Measurements from ENCODE around the gene NF2. TPM values are rescaled to one million over a fixed set of nuclear protein-coding genes. Genes with fewer than 3 reads are reported as not detected.

Gene NF2
- total RNA-seq, 6 experiments from 2014 or later, result 9.6 to 24.8 (median 14.0) TPM

DNA sequence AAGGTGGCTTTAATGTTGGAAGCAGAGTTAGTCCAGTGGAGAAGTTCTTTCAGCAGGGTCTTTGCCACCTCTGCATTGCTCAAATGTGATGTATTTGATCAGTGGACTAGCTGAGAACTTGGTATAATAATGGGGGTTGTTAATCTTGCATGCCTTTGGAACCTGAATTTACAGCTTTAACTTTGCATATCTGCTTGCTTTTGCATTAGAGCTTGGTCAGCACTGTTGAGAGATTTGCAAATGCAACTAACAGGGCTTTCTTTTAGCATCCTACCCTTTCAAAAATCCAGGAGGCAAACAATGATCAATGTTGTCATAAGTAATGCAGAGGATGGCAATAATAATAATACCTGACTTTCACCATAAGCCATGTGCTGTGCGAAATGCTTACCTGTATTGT, 48.2 kb downstream of the NF2 start:
- Histone ChIP-seq H3K36me3 (peaks cover 0 to 3% (median 0%) of the 10 kb centered on the region in 4 donors), H3K4me1 (peaks cover 0 to 9% (median 2%) of the 10 kb centered on the region in 4 donors), H3K9me3 (no peaks in the 10 kb centered on the region), H3K4me3 (no peak overlapping the region), H3K27me3 (no peaks in the 10 kb centered on the region), H3K27ac (no peak overlapping the region)
- ATAC-seq (no peak), DNase-seq (no peak)
- 100% methylated on average over 1 of the region's 1 CpG for WGBS (ENCODE audit: insufficient coverage, low coverage, low lambda C conversion rate, missing lambda C conversion rate)
- TF ChIP-seq POLR2A (IDR thresholded peaks at IDR 0.05), result no peak
- TF ChIP-seq CTCF (IDR thresholded peaks at IDR 0.05), result no peak
- intact Hi-C loops (cut with DNase I), result no loop called here

DNA sequence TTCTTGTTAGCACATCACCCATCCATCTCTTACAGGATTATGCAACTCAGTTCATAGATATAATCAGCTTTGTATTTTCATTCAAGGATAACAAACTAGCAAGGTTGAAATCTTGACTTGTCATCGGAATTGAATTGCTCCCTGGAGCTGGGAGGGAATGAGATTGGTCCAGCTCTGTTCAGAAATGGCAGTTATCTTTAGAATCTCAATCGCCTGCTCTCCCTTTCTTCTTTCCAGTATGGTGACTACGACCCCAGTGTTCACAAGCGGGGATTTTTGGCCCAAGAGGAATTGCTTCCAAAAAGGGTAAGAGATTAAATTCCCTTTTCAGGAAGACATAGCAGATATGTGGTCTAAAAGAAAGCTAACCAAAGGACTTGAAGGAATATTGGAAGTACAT, 51.0 kb downstream of the NF2 start:
- DNase-seq (no peak), ATAC-seq (no peak)
- intact Hi-C loops (cut with DNase I), result no loop called here
- Histone ChIP-seq H3K9me3 (no peaks in the 10 kb centered on the region), H3K36me3 (peaks cover 0 to 3% (median 0%) of the 10 kb centered on the region in 4 donors), H3K4me3 (no peak overlapping the region), H3K27ac (no peak overlapping the region), H3K27me3 (no peaks in the 10 kb centered on the region), H3K4me1 (no peaks in the 10 kb centered on the region)
- WGBS (ENCODE audit: insufficient coverage, low coverage, low lambda C conversion rate, missing lambda C conversion rate), result 93% methylated on average over 4 of the region's 4 CpGs
- no peak for TF ChIP-seq POLR2A (IDR thresholded peaks at IDR 0.05)
- TF ChIP-seq CTCF (IDR thresholded peaks at IDR 0.05), result no peak

DNA sequence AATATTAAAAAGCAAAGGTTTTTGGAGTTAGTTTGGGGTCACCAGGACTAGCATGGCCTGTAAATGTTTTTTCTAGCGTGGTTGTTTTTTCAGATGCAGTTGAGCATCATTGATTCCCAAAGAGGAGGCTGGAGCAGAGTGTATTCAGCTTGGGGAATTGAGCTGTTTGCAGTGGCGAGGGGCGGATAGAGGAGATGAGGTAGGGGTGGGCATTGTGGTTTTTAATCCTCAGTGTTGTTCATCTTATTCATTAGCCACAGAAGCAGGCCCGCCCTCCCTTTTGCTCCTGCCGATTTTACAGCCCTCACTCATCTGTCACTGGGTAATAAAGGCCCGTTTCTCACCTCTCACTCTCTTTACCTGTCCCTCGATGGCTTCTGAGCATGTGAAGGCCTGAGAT, 51.4 kb downstream of the NF2 start:
- WGBS (ENCODE audit: insufficient coverage, low coverage, low lambda C conversion rate, missing lambda C conversion rate), result 88% methylated on average over 5 of the region's 7 CpGs
- intact Hi-C loops (cut with DNase I), result no loop called here
- Histone ChIP-seq H3K4me3 (no peak overlapping the region), H3K4me1 (no peaks in the 10 kb centered on the region), H3K9me3 (no peaks in the 10 kb centered on the region), H3K27me3 (no peaks in the 10 kb centered on the region), H3K27ac (no peak overlapping the region), H3K36me3 (peaks cover 0 to 3% (median 0%) of the 10 kb centered on the region in 4 donors)
- TF ChIP-seq POLR2A (IDR thresholded peaks at IDR 0.05) (no peak), CTCF (IDR thresholded peaks at IDR 0.05) (no peak)
- ATAC-seq, result no peak
- DNase-seq, result no peak

DNA sequence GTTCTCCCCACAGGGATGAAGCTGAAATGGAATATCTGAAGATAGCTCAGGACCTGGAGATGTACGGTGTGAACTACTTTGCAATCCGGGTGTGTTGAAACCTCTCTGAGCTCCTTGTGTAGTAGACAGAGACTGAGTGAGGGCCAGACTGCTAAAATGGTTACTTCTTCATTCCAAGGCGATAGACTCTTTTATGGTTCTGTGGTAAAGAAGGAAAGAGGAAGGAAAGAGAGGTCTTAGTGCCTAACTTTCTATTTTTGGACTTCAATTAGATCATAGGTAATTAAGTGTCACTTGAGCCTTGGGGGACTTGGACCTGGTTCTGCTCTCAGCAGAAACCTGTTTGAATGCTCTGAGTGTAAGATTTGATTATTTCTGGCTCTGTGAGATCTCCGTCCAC, 54.7 kb downstream of the NF2 start:
- DNase-seq (no peak), ATAC-seq (peak in 2 of 4 donors; percentile 38)
- TF ChIP-seq CTCF (IDR thresholded peaks at IDR 0.05) (no peak), POLR2A (IDR thresholded peaks at IDR 0.05) (no peak)
- H3K36me3 ChIP-seq, result peaks cover 0 to 24% (median 3%) of the 10 kb centered on the region in 4 donors
- intact Hi-C loops (cut with DNase I), result no loop called here
- no peaks in the 10 kb centered on the region for H3K27me3 ChIP-seq
- no peak overlapping the region for H3K4me3 ChIP-seq
- no peak overlapping the region for H3K27ac ChIP-seq
- no peaks in the 10 kb centered on the region for H3K9me3 ChIP-seq
- WGBS (ENCODE audit: insufficient coverage, low coverage, low lambda C conversion rate, missing lambda C conversion rate), result 63% methylated on average over 2 of the region's 4 CpGs
- H3K4me1 ChIP-seq, result no peaks in the 10 kb centered on the region

DNA sequence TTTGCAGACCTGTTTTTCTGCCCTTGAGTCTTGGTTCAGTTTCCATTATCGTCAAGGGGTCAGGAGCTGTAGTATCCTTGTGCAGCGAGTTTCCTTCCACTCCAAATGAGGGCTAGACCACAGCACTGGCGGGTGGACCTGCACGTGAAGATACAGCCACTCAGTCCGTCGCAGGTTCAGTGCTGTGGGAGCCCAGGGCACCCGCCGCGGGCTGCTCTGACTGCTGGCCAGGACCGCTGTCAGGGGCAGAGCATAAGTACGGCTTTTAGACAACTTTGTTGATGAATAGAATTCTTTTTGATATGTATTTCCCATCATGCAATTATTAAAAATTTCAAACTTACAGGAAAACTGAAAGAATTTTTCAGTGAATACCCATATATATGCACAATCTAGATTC, 56.6 kb downstream of the NF2 start:
- H3K27ac ChIP-seq, result no peak overlapping the region
- ATAC-seq (no peak), DNase-seq (no peak)
- H3K4me3 ChIP-seq, result no peak overlapping the region
- 87% methylated on average over 5 of the region's 11 CpGs for WGBS (ENCODE audit: insufficient coverage, low coverage, low lambda C conversion rate, missing lambda C conversion rate)
- no peaks in the 10 kb centered on the region for H3K27me3 ChIP-seq
- peaks cover 0 to 27% (median 3%) of the 10 kb centered on the region in 4 donors for H3K36me3 ChIP-seq
- TF ChIP-seq POLR2A (IDR thresholded peaks at IDR 0.05) (no peak), CTCF (IDR thresholded peaks at IDR 0.05) (no peak)
- no peaks in the 10 kb centered on the region for H3K9me3 ChIP-seq
- intact Hi-C loops (cut with DNase I), result no loop called here
- H3K4me1 ChIP-seq, result no peaks in the 10 kb centered on the region

Data from right lobe of liver (tissue), 6 donors.